IMR-90 (cell line): ENCODE results near the gene CHN2. TPM values are rescaled to one million over a fixed set of nuclear protein-coding genes. Genes with fewer than 3 reads are reported as not detected.

Experiments
- ATAC-seq: fragments of 200-7000 bp; cut with Tn5 transposase; 2 replicates; pipeline ENCODE4 v1.9.1; 2020; ENCODE audit warnings: low read depth, mild to moderate bottlenecking, moderate library complexity
- BruUV-seq: library from RNA; stranded (reverse); fragments of 400-500 nt; replicated peaks from 2 replicates; lab custom pipeline; 2021; lab: Mats Ljungman, UMichigan
- CTCF ChIA-PET: fragments of 300-600 bp; formaldehyde crosslinking; extraction: SDS; loops from one replicate; lab custom pipeline; 2021; ENCODE audit warnings: antibody characterized with exemption; lab: Yijun Ruan, JAX
- POLR2A ChIA-PET: fragments of 300-600 bp; sonication (Branson Sonifier 250); formaldehyde crosslinking; loops from one replicate; lab custom pipeline; 2022; ENCODE audit warnings: antibody characterized with exemption; ENCODE audit not compliant: unreplicated experiment; lab: Charles Lee
- DNase-seq: peaks from one replicate; pipeline ENCODE4 v3.0.0; 2013
- H2AFZ ChIP-seq: replicated peaks from 2 replicates; pipeline ENCODE3; 2013; ENCODE audit warnings: low read length, mild to moderate bottlenecking; ENCODE audit not compliant: poor library complexity
- H2AK5ac ChIP-seq: 2 replicates; pipeline ENCODE4 v1.6.1; 2013; ENCODE audit warnings: low read depth, low read length, inconsistent platforms
- H2AK9ac ChIP-seq: replicated peaks from 2 replicates; pipeline ENCODE3; 2013; ENCODE audit warnings: mild to moderate bottlenecking, low read depth, low read length, moderate library complexity; ENCODE audit not compliant: poor library complexity
- H2BK120ac ChIP-seq: 2 replicates; pipeline ENCODE4 v1.6.1; 2013; ENCODE audit warnings: low read depth, low read length, inconsistent platforms
- H2BK15ac ChIP-seq: 3 replicates; pipeline ENCODE4 v1.6.1; 2013; ENCODE audit warnings: low read depth, low read length, inconsistent platforms
- H2BK20ac ChIP-seq: 2 replicates; pipeline ENCODE4 v1.6.1; 2013; ENCODE audit warnings: low read depth, mild to moderate bottlenecking, inconsistent platforms, low read length, moderate library complexity
- H2BK5ac ChIP-seq: 2 replicates; pipeline ENCODE4 v1.6.1; 2013; ENCODE audit warnings: mild to moderate bottlenecking, low read depth, low read length, inconsistent platforms; ENCODE audit not compliant: poor library complexity, severe bottlenecking
- H3K14ac ChIP-seq: replicated peaks from 2 replicates; pipeline ENCODE4 v1.6.1; 2013; ENCODE audit warnings: low read depth, low read length, inconsistent platforms
- H3K18ac ChIP-seq: 2 replicates; pipeline ENCODE4 v1.6.1; 2013; ENCODE audit warnings: low read depth, low read length, control low read depth
- H3K23ac ChIP-seq: 2 replicates; pipeline ENCODE4 v1.6.1; 2013; ENCODE audit warnings: low read depth, low read length, inconsistent platforms
- H3K27ac ChIP-seq: 2 replicates; pipeline ENCODE4 v1.5.1; 2013; ENCODE audit warnings: mild to moderate bottlenecking, control low read depth, low read length; ENCODE audit not compliant: insufficient read depth
- H3K27me3 ChIP-seq: 2 replicates; pipeline ENCODE4 v1.6.1; 2013; ENCODE audit warnings: low read length; ENCODE audit not compliant: control insufficient read depth, insufficient read depth
- H3K36me3 ChIP-seq: 2 replicates; pipeline ENCODE4 v1.6.1; 2013; ENCODE audit warnings: low read length, mixed read lengths; ENCODE audit not compliant: control insufficient read depth, insufficient read depth
- H3K4ac ChIP-seq: 2 replicates; pipeline ENCODE4 v1.6.1; 2013; ENCODE audit warnings: low read depth, low read length, inconsistent platforms
- H3K4me1 ChIP-seq: 2 replicates; pipeline ENCODE4 v1.6.1; 2013; ENCODE audit warnings: low read length, mixed read lengths; ENCODE audit not compliant: control insufficient read depth, insufficient read depth
- H3K4me2 ChIP-seq: 2 replicates; pipeline ENCODE4 v1.6.1; 2013; ENCODE audit warnings: low read depth, mild to moderate bottlenecking, control low read depth, low read length, moderate library complexity
- H3K4me3 ChIP-seq: 2 replicates; pipeline ENCODE4 v1.5.1; 2013; ENCODE audit warnings: low read depth, mild to moderate bottlenecking, control low read depth, low read length, moderate library complexity; ENCODE audit not compliant: insufficient read depth
- H3K56ac ChIP-seq: 2 replicates; pipeline ENCODE4 v1.6.1; 2013; ENCODE audit warnings: low read length, inconsistent platforms; ENCODE audit not compliant: insufficient read depth; ENCODE audit errors: extremely low read depth
- H3K79me1 ChIP-seq, 2 experiments: 2 replicates each; pipeline ENCODE4 v1.6.1; 2013; ENCODE audit warnings: low read length in 2 of 2, inconsistent platforms in 1 of 2, low read depth in 1 of 2
- H3K9ac ChIP-seq: 2 replicates; pipeline ENCODE4 v1.6.1; 2013; ENCODE audit warnings: low read depth, low read length, control low read depth
- H3K9me1 ChIP-seq: 2 replicates; pipeline ENCODE4 v1.6.1; 2013; ENCODE audit warnings: low read length, inconsistent platforms; ENCODE audit not compliant: insufficient read depth
- H3K9me3 ChIP-seq: 2 replicates; pipeline ENCODE4 v1.6.1; 2013; ENCODE audit warnings: low read length; ENCODE audit not compliant: control insufficient read depth, insufficient read depth
- H4K20me1 ChIP-seq: 2 replicates; pipeline ENCODE4 v1.6.1; 2013; ENCODE audit warnings: low read length, inconsistent platforms; ENCODE audit not compliant: insufficient read depth
- H4K5ac ChIP-seq: 2 replicates; pipeline ENCODE4 v1.6.1; 2013; ENCODE audit warnings: mild to moderate bottlenecking, low read depth, low read length, control low read depth
- H4K8ac ChIP-seq, 2 experiments: 2 replicates each; pipeline ENCODE4 v1.6.1; 2013; ENCODE audit warnings: low read depth in 2 of 2, low read length in 2 of 2, control low read depth in 1 of 2, inconsistent platforms in 1 of 2
- H4K91ac ChIP-seq: 2 replicates; pipeline ENCODE4 v1.6.1; 2013; ENCODE audit warnings: low read depth, low read length, inconsistent platforms; ENCODE audit not compliant: insufficient read depth
- BHLHE40 ChIP-seq: fragments of 150-350 bp; IDR thresholded peaks from 2 replicates; pipeline ENCODE4 v1.6.1; 2016; ENCODE audit warnings: mild to moderate bottlenecking, low read depth, low read length
- CEBPB ChIP-seq: IDR thresholded peaks from 2 replicates; pipeline ENCODE4 v1.6.1; 2012; ENCODE audit warnings: low read depth, low read length, improper control_type of control experiment
- CHD1 ChIP-seq: IDR thresholded peaks from 2 replicates; pipeline ENCODE4 v1.6.1; 2012; ENCODE audit warnings: low read depth, low read length, improper control_type of control experiment
- FOS ChIP-seq: fragments of 150-350 bp; IDR thresholded peaks from 2 replicates; pipeline ENCODE4 v1.6.1; 2016; ENCODE audit warnings: low read depth, low read length
- MAFK ChIP-seq: IDR thresholded peaks from 2 replicates; pipeline ENCODE4 v1.6.1; 2012; ENCODE audit warnings: low read depth, low read length, improper control_type of control experiment
- MAZ ChIP-seq: IDR thresholded peaks from 2 replicates; pipeline ENCODE4 v1.6.1; 2012; ENCODE audit warnings: low read depth, mild to moderate bottlenecking, low read length, improper control_type of control experiment, moderate library complexity, borderline replicate concordance
- MXI1 ChIP-seq: IDR thresholded peaks from 2 replicates; pipeline ENCODE4 v1.6.1; 2012; ENCODE audit warnings: low read depth, mild to moderate bottlenecking, low read length, moderate library complexity, borderline replicate concordance
- NFE2L2 ChIP-seq: fragments of 150-350 bp; IDR thresholded peaks from 2 replicates; pipeline ENCODE4 v1.6.1; 2016; ENCODE audit warnings: low read depth, mild to moderate bottlenecking, low read length
- POLR2A ChIP-seq: IDR thresholded peaks from 2 replicates; pipeline ENCODE4 v1.6.1; 2012; ENCODE audit warnings: mild to moderate bottlenecking, low read depth, low read length
- RAD21 ChIP-seq: IDR thresholded peaks from 2 replicates; pipeline ENCODE4 v1.6.1; 2012; ENCODE audit warnings: low read length, improper control_type of control experiment
- RCOR1 ChIP-seq: IDR thresholded peaks from 2 replicates; pipeline ENCODE4 v1.6.1; 2012; ENCODE audit warnings: mild to moderate bottlenecking, low read length, improper control_type of control experiment; ENCODE audit not compliant: insufficient replicate concordance
- RFX5 ChIP-seq: IDR thresholded peaks from 2 replicates; pipeline ENCODE4 v1.8.0; 2012; ENCODE audit warnings: low read depth, mild to moderate bottlenecking, low read length, moderate library complexity
- SMC3 ChIP-seq: fragments of 150-350 bp; IDR thresholded peaks from 2 replicates; pipeline ENCODE4 v1.6.1; 2016; ENCODE audit warnings: low read depth, mild to moderate bottlenecking, antibody characterized with exemption, low read length, moderate library complexity
- WGBS, 2 experiments: methylation state at CpG; one replicate each; pipeline versions ENCODE4 v1.1.5 to v1.1.7; 2013; ENCODE audit warnings: missing lambda C conversion rate in 2 of 2; ENCODE audit not compliant: insufficient read length in 1 of 2; ENCODE audit errors: extremely low coverage in 2 of 2; 5-methylcytosine and 5-hydroxymethylcytosine counted together
- dilution Hi-C: fragments of 300-500 bp; cut with HindIII; formaldehyde crosslinking; loops from one replicate; pipeline ENCODE4 v1.14.3; 2018; ENCODE audit warnings: low sequenced_read_pairs; ENCODE audit not compliant: unreplicated experiment
- in situ Hi-C: fragments of 300-500 bp; cut with MboI; formaldehyde crosslinking; loops from 3 replicates; pipeline ENCODE4 v1.14.3; 2019; ENCODE audit warnings: low sequenced_read_pairs, inconsistent platforms, mixed read lengths
- intact Hi-C: fragments of 100-400 bp; cut with micrococcal nuclease; formaldehyde crosslinking; loops from 2 replicates; pipeline ENCODE4 v1.10.0; 2022
- polyA plus RNA-seq, 3 experiments: library from polyadenylated mRNA; depleted of rRNA; stranded (reverse); fragments of >200 nt; gene quantifications; 2 replicates each; pipeline ENCODE4 v1.2.3, GENCODE V29; 2012; ENCODE audit warnings: low replicate concordance in 1 of 3
- total RNA-seq: library from RNA; depleted of rRNA; stranded (reverse); fragments of >200 nt; gene quantifications from 2 replicates; pipeline ENCODE4 v1.2.3, GENCODE V29; 2012
- TF ChIP-seq, protein P1 (sequence below): fragments of 150-350 bp; IDR thresholded peaks from 2 replicates; pipeline ENCODE4 v1.6.1; 2016; ENCODE audit warnings: low read depth, mild to moderate bottlenecking, low read length, moderate library complexity, borderline replicate concordance
- TF ChIP-seq, protein P2 (sequence below): conservative IDR thresholded peaks from 2 replicates; pipeline ENCODE4 v1.5.1; 2012; ENCODE audit warnings: mild to moderate bottlenecking, low read depth, low read length, improper control_type of control experiment
- TF ChIP-seq, protein P3 (sequence below): fragments of 150-350 bp; IDR thresholded peaks from 2 replicates; pipeline ENCODE4 v1.6.1; 2017; ENCODE audit warnings: mild to moderate bottlenecking, antibody characterized with exemption, low read length, low read depth

The CHN2 gene
- total and polyA plus RNA-seq, 2 of the 4 experiments (the other 2 are of a cell fraction): not detected

DNA sequence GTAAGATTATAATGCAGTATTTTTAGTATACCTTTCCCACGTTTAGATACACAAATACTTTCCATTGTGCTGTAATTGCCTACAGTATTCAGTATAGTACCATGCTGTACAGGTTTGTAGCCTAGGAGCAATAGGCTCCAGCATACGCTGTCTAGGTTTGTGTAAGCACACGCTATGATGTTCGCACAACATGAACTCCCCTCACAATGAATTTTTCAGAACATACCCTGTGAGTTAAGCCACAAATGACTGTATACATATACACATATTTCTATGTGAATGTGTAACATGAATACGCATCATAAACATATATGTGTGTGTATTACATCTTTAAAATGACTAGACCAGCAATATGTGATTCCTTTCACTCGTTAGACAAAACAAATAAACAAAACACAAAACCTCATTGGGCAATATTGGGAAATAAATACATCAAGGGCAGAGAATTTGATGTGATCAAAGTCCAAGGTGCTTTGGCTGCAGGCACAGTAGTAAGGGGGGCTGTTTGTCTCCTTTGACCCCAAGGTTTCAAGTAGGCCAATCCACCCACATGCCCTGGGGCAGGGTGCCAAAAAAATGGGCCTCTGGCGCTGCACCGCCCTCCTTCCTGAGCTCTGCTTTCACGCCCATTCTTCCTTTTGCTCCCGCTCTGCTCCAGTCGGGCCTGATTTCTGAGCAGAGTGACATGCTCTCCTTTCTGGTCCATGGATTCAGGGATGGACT, 33.9 kb downstream of the CHN2 start:
- DNase-seq: no peak
- Histone ChIP-seq H2AK9ac (no peak overlapping the region), H2AFZ (no peak overlapping the region), H3K23ac (no peak overlapping the region), H4K91ac (no peak overlapping the region), H3K27ac (no peak overlapping the region), H3K4me1 (no peaks in the 10 kb centered on the region), H3K18ac (no peak overlapping the region), H2AK5ac (no peak overlapping the region), H2BK15ac (no peak overlapping the region), H3K4me3 (no peak overlapping the region), H3K27me3 (no peaks in the 10 kb centered on the region), H4K8ac (no peak overlapping the region), H2BK120ac (no peak overlapping the region), H3K56ac (no peak overlapping the region), H4K5ac (no peak overlapping the region), H3K9me3 (no peaks in the 10 kb centered on the region), H3K4me2 (no peak overlapping the region), H3K9ac (no peak overlapping the region), H3K79me1 (no peaks in the 10 kb centered on the region), H2BK5ac (no peak overlapping the region), H3K4ac (no peak overlapping the region), H4K20me1 (no peaks in the 10 kb centered on the region), H3K36me3 (no peaks in the 10 kb centered on the region), H3K14ac (no peak overlapping the region), H3K9me1 (no peaks in the 10 kb centered on the region), H2BK20ac (no peak overlapping the region)
- no peak for ATAC-seq
- dilution Hi-C loops: no loop called here
- TF ChIP-seq RFX5: no peak
- TF ChIP-seq RAD21: no peak
- no peak for TF ChIP-seq MXI1
- TF ChIP-seq BHLHE40: no peak
- no peak for TF ChIP-seq SMC3
- TF ChIP-seq CEBPB: no peak
- TF ChIP-seq, protein P1, sequence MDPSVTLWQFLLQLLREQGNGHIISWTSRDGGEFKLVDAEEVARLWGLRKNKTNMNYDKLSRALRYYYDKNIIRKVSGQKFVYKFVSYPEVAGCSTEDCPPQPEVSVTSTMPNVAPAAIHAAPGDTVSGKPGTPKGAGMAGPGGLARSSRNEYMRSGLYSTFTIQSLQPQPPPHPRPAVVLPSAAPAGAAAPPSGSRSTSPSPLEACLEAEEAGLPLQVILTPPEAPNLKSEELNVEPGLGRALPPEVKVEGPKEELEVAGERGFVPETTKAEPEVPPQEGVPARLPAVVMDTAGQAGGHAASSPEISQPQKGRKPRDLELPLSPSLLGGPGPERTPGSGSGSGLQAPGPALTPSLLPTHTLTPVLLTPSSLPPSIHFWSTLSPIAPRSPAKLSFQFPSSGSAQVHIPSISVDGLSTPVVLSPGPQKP: no peak
- TF ChIP-seq RCOR1: no peak
- TF ChIP-seq CHD1: no peak
- TF ChIP-seq, protein P2, sequence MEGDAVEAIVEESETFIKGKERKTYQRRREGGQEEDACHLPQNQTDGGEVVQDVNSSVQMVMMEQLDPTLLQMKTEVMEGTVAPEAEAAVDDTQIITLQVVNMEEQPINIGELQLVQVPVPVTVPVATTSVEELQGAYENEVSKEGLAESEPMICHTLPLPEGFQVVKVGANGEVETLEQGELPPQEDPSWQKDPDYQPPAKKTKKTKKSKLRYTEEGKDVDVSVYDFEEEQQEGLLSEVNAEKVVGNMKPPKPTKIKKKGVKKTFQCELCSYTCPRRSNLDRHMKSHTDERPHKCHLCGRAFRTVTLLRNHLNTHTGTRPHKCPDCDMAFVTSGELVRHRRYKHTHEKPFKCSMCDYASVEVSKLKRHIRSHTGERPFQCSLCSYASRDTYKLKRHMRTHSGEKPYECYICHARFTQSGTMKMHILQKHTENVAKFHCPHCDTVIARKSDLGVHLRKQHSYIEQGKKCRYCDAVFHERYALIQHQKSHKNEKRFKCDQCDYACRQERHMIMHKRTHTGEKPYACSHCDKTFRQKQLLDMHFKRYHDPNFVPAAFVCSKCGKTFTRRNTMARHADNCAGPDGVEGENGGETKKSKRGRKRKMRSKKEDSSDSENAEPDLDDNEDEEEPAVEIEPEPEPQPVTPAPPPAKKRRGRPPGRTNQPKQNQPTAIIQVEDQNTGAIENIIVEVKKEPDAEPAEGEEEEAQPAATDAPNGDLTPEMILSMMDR: no peak
- no peak for TF ChIP-seq MAZ
- TF ChIP-seq, protein P3, sequence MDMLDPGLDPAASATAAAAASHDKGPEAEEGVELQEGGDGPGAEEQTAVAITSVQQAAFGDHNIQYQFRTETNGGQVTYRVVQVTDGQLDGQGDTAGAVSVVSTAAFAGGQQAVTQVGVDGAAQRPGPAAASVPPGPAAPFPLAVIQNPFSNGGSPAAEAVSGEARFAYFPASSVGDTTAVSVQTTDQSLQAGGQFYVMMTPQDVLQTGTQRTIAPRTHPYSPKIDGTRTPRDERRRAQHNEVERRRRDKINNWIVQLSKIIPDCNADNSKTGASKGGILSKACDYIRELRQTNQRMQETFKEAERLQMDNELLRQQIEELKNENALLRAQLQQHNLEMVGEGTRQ: no peak
- no peak for TF ChIP-seq NFE2L2
- TF ChIP-seq FOS: no peak
- no peak for TF ChIP-seq MAFK
- no peak for TF ChIP-seq POLR2A
- CTCF ChIA-PET: interaction anchor here (1.0 kb wide), 1 partner anchor 9 kb away, joined by 3 read pairs; no protein-coding TSS in a partner anchor
- 90% methylated on average over 2 of the region's 11 CpGs; no CpG with 5 or more reads in 1 of the 2 experiments for WGBS, 2 experiments
- no TSS peak for BruUV-seq
- intact Hi-C loops: no loop called here
- POLR2A ChIA-PET: no interaction called here
- in situ Hi-C loops: no loop called here
